ENCODE measurements around the gene DCAKD. TPM values are rescaled to one million over a fixed set of nuclear protein-coding genes. Genes with fewer than 3 reads are reported as not detected.

Gene DCAKD
- total and polyA plus RNA-seq, 2 experiments from 2014 or later: 29.9 to 47.4 TPM

DNA sequence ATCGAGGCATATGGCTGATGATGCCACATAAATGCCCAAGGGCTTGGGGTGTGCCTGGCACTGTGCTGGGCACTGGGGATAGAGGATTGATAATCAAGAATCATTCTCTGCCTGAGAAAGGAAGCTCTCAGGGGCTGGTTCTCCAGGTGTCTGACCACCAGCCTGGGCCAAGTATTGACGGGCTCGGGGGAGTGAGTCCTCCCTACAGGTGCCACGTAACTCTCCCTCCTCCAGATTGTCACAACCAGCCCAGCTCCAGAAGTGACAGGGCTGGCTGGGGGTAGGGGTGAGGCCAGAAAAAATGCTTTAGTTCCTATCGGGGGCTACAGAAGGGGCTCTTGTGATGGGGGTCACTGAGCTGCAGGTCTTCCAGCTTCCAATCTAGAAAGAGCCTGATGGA is 72.6 kb downstream of the DCAKD start:
- H3K9me3 ChIP-seq (ENCODE audit: low read depth): no peaks in the 10 kb centered on the region
- H4K20me1 ChIP-seq (ENCODE audit: insufficient read depth, poor library complexity, severe bottlenecking): no peaks in the 10 kb centered on the region
- H3K4me2 ChIP-seq: no peak overlapping the region
- no peak for DNase-seq (ENCODE audit: low spot score)
- no peaks in the 10 kb centered on the region for H3K36me3 ChIP-seq (replicated peaks; ENCODE audit: insufficient read depth, low read depth)
- no peaks in the 10 kb centered on the region for H3K79me2 ChIP-seq
- H3K4me1 ChIP-seq (ENCODE audit: insufficient read depth): peaks cover 44% of the 10 kb centered on the region
- H3K4me3 ChIP-seq: no peak overlapping the region
- H3K27me3 ChIP-seq: peaks cover 26% of the 10 kb centered on the region
- TF ChIP-seq EZH2phosphoT487 (IDR thresholded peaks at IDR 0.05; ENCODE audit: low read depth, severe bottlenecking, unreplicated experiment) (no peak), EZH2 (IDR thresholded peaks at IDR 0.05; ENCODE audit: borderline replicate concordance) (no peak)
- TF ChIP-seq, protein P1, sequence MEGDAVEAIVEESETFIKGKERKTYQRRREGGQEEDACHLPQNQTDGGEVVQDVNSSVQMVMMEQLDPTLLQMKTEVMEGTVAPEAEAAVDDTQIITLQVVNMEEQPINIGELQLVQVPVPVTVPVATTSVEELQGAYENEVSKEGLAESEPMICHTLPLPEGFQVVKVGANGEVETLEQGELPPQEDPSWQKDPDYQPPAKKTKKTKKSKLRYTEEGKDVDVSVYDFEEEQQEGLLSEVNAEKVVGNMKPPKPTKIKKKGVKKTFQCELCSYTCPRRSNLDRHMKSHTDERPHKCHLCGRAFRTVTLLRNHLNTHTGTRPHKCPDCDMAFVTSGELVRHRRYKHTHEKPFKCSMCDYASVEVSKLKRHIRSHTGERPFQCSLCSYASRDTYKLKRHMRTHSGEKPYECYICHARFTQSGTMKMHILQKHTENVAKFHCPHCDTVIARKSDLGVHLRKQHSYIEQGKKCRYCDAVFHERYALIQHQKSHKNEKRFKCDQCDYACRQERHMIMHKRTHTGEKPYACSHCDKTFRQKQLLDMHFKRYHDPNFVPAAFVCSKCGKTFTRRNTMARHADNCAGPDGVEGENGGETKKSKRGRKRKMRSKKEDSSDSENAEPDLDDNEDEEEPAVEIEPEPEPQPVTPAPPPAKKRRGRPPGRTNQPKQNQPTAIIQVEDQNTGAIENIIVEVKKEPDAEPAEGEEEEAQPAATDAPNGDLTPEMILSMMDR (IDR thresholded peaks at IDR 0.05; ENCODE audit: poor library complexity): no peak
- WGBS (ENCODE audit: low lambda C conversion rate, missing lambda C conversion rate): 97% methylated on average over 5 of the region's 5 CpGs
- no peaks in the 10 kb centered on the region for H3K9me2 ChIP-seq (replicated peaks; ENCODE audit: insufficient read depth)
- H3K27ac ChIP-seq: peak overlapping the region; percentile 54
- no peak overlapping the region for H2AFZ ChIP-seq

DNA sequence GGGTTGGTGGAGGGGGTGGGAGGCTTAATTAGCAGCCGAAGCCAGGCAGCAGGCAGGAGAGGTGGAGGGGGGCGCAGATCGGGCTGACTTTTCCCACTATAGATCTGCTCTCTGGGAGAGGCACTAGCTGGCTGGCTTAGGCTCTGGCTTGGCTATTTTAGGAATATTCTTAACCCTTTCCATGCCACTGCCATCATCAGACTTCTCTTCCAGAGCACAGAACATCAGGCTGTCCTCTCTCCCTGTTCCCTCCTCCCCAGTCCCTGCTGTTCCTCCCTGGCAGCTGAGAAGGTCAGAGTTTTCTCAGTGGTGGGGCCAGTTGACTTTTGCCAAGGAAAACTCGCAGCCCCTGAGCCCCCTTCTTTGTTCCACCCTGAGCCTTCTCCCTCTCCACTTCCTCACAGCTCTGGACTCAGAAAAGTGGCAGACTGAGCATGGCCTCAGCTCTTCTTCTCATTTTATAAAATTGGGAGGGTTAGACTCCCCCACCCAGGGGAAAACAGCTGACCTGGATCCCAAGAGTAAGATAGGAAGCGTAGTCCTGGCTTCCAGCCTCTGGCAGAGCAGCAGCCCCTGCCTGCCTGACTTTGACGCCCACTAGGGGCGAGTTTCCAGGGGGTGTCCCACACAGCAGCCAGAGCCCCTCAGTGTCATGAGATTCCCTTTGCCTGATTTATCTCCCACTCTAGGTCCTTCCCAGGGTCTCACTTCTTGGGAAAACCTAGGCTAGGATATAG is 73.5 kb downstream of the DCAKD start:
- H3K27me3 ChIP-seq: peaks cover 29% of the 10 kb centered on the region

DNA sequence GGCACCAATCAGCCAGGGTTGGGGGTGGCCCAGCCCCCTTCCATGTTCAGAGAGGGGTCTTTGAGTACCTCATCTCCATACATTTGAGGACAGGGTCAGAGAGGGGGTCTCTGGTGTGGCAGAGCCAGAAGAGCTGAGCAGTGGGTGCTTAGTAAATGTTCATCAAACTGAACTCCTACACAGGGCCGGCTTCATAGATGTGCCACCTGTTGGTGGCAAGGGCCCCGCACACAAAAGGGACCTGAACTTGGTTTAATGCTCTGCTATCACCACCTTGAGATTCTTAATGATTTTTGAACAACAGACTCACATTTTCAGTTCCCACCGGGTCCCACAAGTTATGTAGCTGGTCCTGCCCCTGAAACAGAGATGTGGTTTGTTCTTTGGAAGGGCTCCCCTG is 74.4 kb downstream of the DCAKD start:
- no peak for DNase-seq (ENCODE audit: low spot score)
- Histone ChIP-seq H3K27me3 (peaks cover 32% of the 10 kb centered on the region), H3K27ac (no peak overlapping the region), H3K4me3 (no peak overlapping the region), H3K79me2 (no peaks in the 10 kb centered on the region), H3K9me3 (ENCODE audit: low read depth) (no peaks in the 10 kb centered on the region), H2AFZ (no peak overlapping the region), H3K9me2 (replicated peaks; ENCODE audit: insufficient read depth) (no peaks in the 10 kb centered on the region), H3K36me3 (replicated peaks; ENCODE audit: insufficient read depth, low read depth) (no peaks in the 10 kb centered on the region), H3K4me1 (ENCODE audit: insufficient read depth) (peaks cover 44% of the 10 kb centered on the region), H3K4me2 (no peak overlapping the region), H4K20me1 (ENCODE audit: insufficient read depth, poor library complexity, severe bottlenecking) (no peaks in the 10 kb centered on the region)
- 92% methylated on average over 3 of the region's 3 CpGs for WGBS (ENCODE audit: low lambda C conversion rate, missing lambda C conversion rate)
- TF ChIP-seq EZH2 (IDR thresholded peaks at IDR 0.05; ENCODE audit: borderline replicate concordance) (no peak), EZH2phosphoT487 (IDR thresholded peaks at IDR 0.05; ENCODE audit: low read depth, severe bottlenecking, unreplicated experiment) (no peak)
- TF ChIP-seq, protein P1 (IDR thresholded peaks at IDR 0.05; ENCODE audit: poor library complexity): no peak

More for the DNA sequence above, 73.5 kb downstream of the DCAKD start:
- 64% methylated on average over 7 of the region's 7 CpGs for WGBS (ENCODE audit: low lambda C conversion rate, missing lambda C conversion rate)
- Histone ChIP-seq H3K4me1 (ENCODE audit: insufficient read depth) (peaks cover 44% of the 10 kb centered on the region), H3K79me2 (no peaks in the 10 kb centered on the region), H3K4me3 (no peak overlapping the region), H3K36me3 (replicated peaks; ENCODE audit: insufficient read depth, low read depth) (no peaks in the 10 kb centered on the region), H3K9me3 (ENCODE audit: low read depth) (no peaks in the 10 kb centered on the region), H3K27ac (peak overlapping the region; percentile 54), H3K9me2 (replicated peaks; ENCODE audit: insufficient read depth) (no peaks in the 10 kb centered on the region), H4K20me1 (ENCODE audit: insufficient read depth, poor library complexity, severe bottlenecking) (no peaks in the 10 kb centered on the region), H3K4me2 (no peak overlapping the region), H2AFZ (no peak overlapping the region)
- DNase-seq (ENCODE audit: low spot score): no peak
- TF ChIP-seq EZH2phosphoT487 (IDR thresholded peaks at IDR 0.05; ENCODE audit: low read depth, severe bottlenecking, unreplicated experiment) (no peak), EZH2 (IDR thresholded peaks at IDR 0.05; ENCODE audit: borderline replicate concordance) (no peak)
- TF ChIP-seq, protein P1 (IDR thresholded peaks at IDR 0.05; ENCODE audit: poor library complexity): peak; percentile 4
